ENCODE measurements around the gene TREM1.
"Not testable (repeated sequence)": the region's sequence is repeated elsewhere in the genome, so short reads cannot be mapped to it uniquely, and the experiment has no call there.

TREM1 gene

GRCh38 chr6:41257369-41258195 lies 28.9 kb downstream of the TREM1 start:
- DNase-seq = peak; percentile 35

GRCh38 chr6:41256383-41256782 lies 30.1 kb downstream of the TREM1 start:
- no peak for DNase-seq

DNA sequence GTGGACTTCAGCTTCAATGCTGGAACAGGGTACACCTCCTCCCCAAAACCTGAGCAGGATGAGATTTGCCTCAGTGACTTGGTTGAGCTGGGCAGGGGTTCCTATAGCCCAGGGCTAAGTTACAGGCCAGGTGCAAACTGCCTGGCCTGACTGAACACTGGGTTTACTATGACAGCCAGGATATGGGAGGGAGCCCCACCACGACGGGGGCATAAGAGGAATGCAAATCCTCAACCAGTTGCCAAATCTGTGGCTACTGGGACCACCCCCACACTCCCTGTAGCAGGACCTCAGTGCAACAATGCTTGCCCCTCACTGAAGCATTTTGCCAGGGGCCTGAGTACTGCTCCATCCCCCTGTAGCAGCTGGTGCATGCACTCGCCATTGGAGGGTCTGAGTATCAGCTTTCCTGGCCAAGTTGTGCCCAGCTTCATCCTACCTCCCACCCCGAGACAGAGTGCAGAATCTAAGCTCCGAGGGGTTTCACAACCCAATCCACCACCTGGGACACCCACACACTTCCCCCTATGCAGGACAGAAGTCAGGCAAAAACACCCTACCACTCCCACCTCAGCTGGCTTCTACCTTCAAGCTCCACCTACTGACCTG lies 30.7 kb downstream of the TREM1 start:
- DNase-seq = no peak

DNA sequence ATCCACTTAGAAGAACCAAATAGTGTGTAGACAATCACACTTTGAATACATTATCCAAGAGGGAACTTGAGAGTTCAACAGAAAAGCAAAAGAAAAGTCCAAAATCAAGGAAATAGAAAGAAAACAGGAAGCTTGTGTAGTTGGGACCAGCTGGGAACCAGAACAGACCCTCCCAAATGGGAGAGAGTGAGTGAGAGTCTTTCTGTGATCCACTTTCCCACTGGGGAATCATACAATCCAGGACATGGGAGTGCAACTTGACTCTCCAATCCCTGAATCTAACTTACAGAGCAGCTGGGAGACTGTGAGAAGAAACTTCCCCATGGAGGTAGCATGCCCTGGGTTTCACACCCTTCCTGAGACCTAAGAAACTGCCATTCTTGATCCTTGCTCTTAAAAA lies 31.4 kb downstream of the TREM1 start:
- no peak for DNase-seq

DNA sequence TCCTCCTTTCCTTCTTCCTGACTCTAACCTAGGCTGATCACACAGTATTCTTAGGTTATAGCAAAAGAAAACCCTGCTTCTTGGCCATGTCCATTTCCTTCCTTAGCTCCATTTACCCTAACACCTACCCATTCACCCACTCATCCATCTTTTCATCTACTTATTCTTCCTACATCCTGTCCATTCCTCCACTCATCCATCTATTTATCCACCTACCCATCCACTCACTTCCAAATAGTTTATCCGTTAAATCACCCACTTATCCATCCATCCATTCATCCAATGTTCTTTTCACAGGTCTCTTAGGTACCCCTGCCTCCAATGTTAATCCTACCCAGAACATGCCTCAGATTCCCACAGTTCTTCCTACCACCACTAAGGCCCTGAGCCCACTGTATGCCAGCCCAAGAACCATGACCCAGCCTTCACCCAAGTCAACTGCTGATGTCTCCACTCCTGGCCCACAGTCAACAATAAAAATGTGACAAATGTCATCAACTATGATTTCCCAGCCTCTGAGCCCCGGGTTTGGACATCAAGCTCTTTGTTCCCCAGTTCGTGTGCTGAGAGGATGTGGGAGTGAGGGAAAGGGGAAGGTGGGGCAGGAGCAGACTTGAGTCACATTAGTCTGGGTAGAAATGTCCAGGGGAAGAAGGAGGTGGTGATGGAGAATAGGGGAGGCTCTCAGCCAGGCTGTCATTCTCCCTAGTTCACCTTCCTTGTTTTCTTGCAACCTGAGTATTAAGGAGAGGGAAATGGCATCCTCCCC lies 33.9 kb downstream of the TREM1 start:
- DNase-seq = no peak

- no peak for DNase-seq
Measured at GRCh38 chr6:41247882-41248705, 38.4 kb downstream of the TREM1 start.

DNA sequence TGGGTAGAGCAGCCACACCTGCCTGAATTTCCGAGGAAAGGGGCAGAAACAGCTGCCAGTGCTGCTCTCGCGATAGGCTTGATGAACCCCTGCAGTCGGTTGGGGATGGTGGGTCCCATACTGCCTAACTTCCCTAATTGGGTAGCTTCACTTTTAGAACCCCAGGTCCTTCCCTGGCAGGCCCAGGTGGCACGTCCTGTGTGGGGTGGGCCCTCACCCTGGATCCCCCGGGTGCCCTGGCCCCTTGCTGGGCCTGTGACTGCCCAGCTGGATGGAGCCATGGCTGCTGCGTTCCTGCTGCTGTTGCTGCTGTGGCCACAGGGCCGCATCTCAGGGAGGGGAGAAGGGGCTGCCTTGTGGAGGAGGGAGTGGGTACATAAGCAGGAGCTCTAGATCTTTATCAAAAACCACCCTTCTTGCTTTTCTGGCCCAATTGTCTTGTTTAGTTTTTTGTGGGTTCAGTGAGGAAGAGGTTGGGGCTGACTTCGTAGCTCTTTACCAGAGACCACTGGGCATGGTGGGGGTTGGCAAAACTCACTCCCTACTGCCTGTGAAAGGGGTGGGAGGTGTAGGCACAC lies 39.1 kb downstream of the TREM1 start:
- DNase-seq = no peak

DNA sequence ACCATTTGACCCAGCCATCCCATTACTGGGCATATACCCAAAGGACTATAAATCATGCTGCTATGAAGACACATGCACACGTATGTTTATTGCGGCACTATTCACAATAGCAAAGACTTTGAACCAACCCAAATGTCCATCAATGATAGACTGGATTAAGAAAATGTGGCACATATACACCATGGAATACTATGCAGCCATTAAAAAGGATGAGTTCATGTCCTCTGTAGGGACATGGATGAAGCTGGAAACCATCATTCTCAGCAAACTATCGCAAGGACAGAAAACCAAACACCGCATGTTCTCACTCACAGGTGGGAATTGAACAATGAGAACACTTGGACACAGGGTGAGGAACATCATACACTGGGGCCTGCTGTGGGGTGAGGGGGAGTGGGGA lies 40.0 kb downstream of the TREM1 start:
- not testable (repeated sequence) for DNase-seq

GRCh38 chr6:41239467-41240159 lies 46.9 kb downstream of the TREM1 start:
- DNase-seq = no peak

- DNase-seq = no peak
Measured at GRCh38 chr6:41237128-41237527, 49.4 kb downstream of the TREM1 start.

GRCh38 chr6:41236276-41236675 lies 50.2 kb downstream of the TREM1 start:
- DNase-seq = no peak

DNA sequence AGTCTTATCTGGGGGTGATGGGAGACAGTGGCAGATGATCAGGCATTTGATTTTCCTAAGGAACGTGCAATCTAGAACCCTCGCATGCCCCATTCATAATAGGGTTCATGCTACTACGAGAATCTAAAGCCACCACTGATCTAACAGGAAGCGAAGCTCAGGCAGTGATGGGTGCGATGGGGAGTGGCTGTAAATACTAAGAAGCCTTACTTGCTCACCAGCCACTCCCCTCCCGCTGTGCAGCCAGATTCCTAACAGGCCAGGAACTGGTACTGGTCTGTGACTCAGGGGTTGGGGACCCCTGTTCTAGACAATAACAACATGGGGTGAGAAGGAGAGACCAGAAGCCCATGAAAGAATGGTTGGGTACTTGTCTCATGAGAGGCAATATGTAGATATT lies 53.8 kb downstream of the TREM1 start:
- DNase-seq = no peak

- no peak for DNase-seq
Measured at GRCh38 chr6:41231246-41231645, 55.2 kb downstream of the TREM1 start.

GRCh38 chr6:41229721-41230120 lies 56.8 kb downstream of the TREM1 start:
- DNase-seq = no peak

- DNase-seq = no peak
Measured at GRCh38 chr6:41228616-41229015, 57.9 kb downstream of the TREM1 start.

GRCh38 chr6:41228096-41228495 lies 58.4 kb downstream of the TREM1 start, which contains the start of gene TREML4:
Gene TREML4 (plus strand): TSS chr6:41228349. CDS start chr6:41228428, 79 bp downstream.
- no peak for DNase-seq

DNA sequence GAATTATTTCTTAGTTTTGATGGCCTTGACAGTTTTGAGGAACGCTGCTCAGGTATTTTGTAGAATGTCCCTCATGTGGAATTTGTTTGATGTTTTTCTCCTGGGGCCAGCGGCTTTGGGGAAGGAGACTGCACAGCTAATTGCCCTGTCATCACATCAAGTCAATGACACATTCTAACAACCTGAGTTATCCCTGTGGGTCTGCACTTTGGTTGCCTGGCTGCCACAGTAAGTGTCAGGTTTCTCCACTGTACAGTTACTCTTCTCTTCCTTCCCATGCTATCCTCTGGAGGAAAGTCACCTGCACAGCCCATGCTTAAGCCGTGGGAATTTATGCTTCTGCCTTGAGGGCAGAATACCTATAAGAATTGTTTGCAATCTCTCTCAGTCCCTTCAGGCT lies 59.7 kb downstream of the TREM1 start:
- DNase-seq = no peak

DNA sequence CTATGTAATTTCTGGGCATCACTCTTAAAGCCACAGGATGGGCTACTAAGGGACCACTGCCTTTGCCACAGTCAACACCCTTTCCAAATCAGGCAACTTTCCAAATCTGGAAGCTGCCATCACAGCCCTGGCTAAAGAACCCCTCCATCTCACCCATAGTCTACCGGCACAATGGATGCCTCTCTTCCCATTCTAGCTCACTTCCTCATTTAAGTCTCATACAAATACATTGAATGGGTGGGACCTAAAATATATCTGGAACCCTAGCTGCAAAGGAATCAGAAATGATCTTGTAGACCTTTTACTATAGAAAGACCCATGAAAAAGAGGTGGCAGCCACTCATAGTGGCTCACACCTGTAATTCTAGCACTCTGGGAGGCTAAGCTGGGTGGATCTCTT lies 61.7 kb downstream of the TREM1 start:
- no peak for DNase-seq

All from NCI-H526 treated with DMSO at 0.1 percent for 48 hours (cell line).